ENCODE data around the gene FAM13A. TPM values are rescaled to one million over a fixed set of nuclear protein-coding genes. Genes with fewer than 3 reads are reported as not detected.
"Not testable (repeated sequence)": the region's sequence is repeated elsewhere in the genome, so short reads cannot be mapped to it uniquely, and the experiment has no call there.

Gene FAM13A
- total RNA-seq, 2 experiments from 2014 or later, result 1.4 to 1.6 TPM

- Mint-ChIP-seq H3K36me3 (ENCODE audit: low read depth) (no peaks in the 10 kb centered on the region), H3K4me1 (ENCODE audit: low read depth) (peaks cover 3% of the 10 kb centered on the region), H3K9me3 (peaks cover 4% of the 10 kb centered on the region), H3K4me3 (no peak overlapping the region), H3K27me3 (ENCODE audit: low read depth) (peaks cover 1% of the 10 kb centered on the region), H3K27ac (no peak overlapping the region)
- no peak for DNase-seq
- intact Hi-C loops (cut with micrococcal nuclease), result no loop called here
- CTCF ChIA-PET, result interaction anchor here (2.4 kb wide), 1 partner anchor 8 kb away, joined by 8 read pairs; the partner anchor contains the start of gene FAM13A
Measured at GRCh38 chr4:89064848-89065247, 7.9 kb upstream of the FAM13A start.

- H3K27ac Mint-ChIP-seq; H3K36me3 Mint-ChIP-seq (ENCODE audit: low read depth); H3K9me3 Mint-ChIP-seq; intact Hi-C loops (cut with micrococcal nuclease); DNase-seq; H3K27me3 Mint-ChIP-seq (ENCODE audit: low read depth); H3K4me3 Mint-ChIP-seq: not testable (repeated sequence)
- peaks cover 32% of the 10 kb centered on the region for H3K4me1 Mint-ChIP-seq (ENCODE audit: low read depth)
- CTCF ChIA-PET, result interaction anchor here (2.0 to 2.4 kb wide), 2 partner anchors 8 to 35 kb away, joined by 5 to 8 read pairs; no protein-coding TSS in a partner anchor
Measured at GRCh38 chr4:89057844-89058243, 859 bp upstream of the FAM13A start.

GRCh38 chr4:89056292-89056952, 563 bp downstream of the FAM13A start:
- intact Hi-C loops (cut with micrococcal nuclease), result no loop called here
- Mint-ChIP-seq H3K9me3 (peaks cover 5% of the 10 kb centered on the region), H3K27ac (no peak overlapping the region), H3K4me1 (ENCODE audit: low read depth) (peaks cover 32% of the 10 kb centered on the region), H3K4me3 (no peak overlapping the region), H3K36me3 (ENCODE audit: low read depth) (no peaks in the 10 kb centered on the region), H3K27me3 (ENCODE audit: low read depth) (peaks cover 4% of the 10 kb centered on the region)
- DNase-seq, result no peak
- CTCF ChIA-PET, result interaction anchor here (0.6 to 2.4 kb wide), 4 partner anchors 9 to 262 kb away, joined by 3 to 8 read pairs (median 4); no protein-coding TSS in a partner anchor

GRCh38 chr4:89055157-89056080, 1.6 kb downstream of the FAM13A start:
- intact Hi-C loops (cut with micrococcal nuclease), result loop anchor here (1.0 to 2.0 kb wide), 6 partner anchors 26 to 520 kb away; partner anchors contain the start of gene TIGD2
- peaks cover 7% of the 10 kb centered on the region for H3K27me3 Mint-ChIP-seq (ENCODE audit: low read depth)
- H3K27ac Mint-ChIP-seq, result no peak overlapping the region
- DNase-seq, result no peak
- no peaks in the 10 kb centered on the region for H3K36me3 Mint-ChIP-seq (ENCODE audit: low read depth)
- peaks cover 6% of the 10 kb centered on the region for H3K9me3 Mint-ChIP-seq
- peaks cover 32% of the 10 kb centered on the region for H3K4me1 Mint-ChIP-seq (ENCODE audit: low read depth)
- H3K4me3 Mint-ChIP-seq, result no peak overlapping the region
- CTCF ChIA-PET, result interaction anchor here (0.6 to 2.4 kb wide), 5 partner anchors 10 to 261 kb away, joined by 3 to 8 read pairs (median 4); no protein-coding TSS in a partner anchor

GRCh38 chr4:89054627-89055026, 2.4 kb downstream of the FAM13A start:
- CTCF ChIA-PET, result interaction anchor here (1.0 kb wide), 1 partner anchor 31 kb away, joined by 3 read pairs; no protein-coding TSS in a partner anchor

GRCh38 chr4:89049853-89050252, 7.1 kb downstream of the FAM13A start:
- CTCF ChIA-PET, result interaction anchor here (1.0 kb wide), 1 partner anchor 26 kb away, joined by 7 read pairs; no protein-coding TSS in a partner anchor
- no peak overlapping the region for H3K4me3 Mint-ChIP-seq

More at GRCh38 chr4:89054627-89055026, 2.4 kb downstream of the FAM13A start:
- Mint-ChIP-seq H3K4me1 (ENCODE audit: low read depth) (peaks cover 32% of the 10 kb centered on the region), H3K36me3 (ENCODE audit: low read depth) (no peaks in the 10 kb centered on the region), H3K27ac (no peak overlapping the region), H3K9me3 (peaks cover 5% of the 10 kb centered on the region), H3K4me3 (no peak overlapping the region), H3K27me3 (ENCODE audit: low read depth) (peaks cover 7% of the 10 kb centered on the region)
- intact Hi-C loops (cut with micrococcal nuclease), result loop anchor here (1.0 to 2.0 kb wide), 6 partner anchors 27 to 519 kb away; partner anchors contain the start of gene TIGD2
- no peak for DNase-seq

GRCh38 chr4:89048906-89049601, 7.9 kb downstream of the FAM13A start:
- intact Hi-C loops (cut with micrococcal nuclease), result no loop called here
- no peak overlapping the region for H3K27ac Mint-ChIP-seq
- CTCF ChIA-PET, result no interaction called here
- peaks cover 4% of the 10 kb centered on the region for H3K27me3 Mint-ChIP-seq (ENCODE audit: low read depth)
- DNase-seq, result no peak
- no peaks in the 10 kb centered on the region for H3K36me3 Mint-ChIP-seq (ENCODE audit: low read depth)
- peaks cover 5% of the 10 kb centered on the region for H3K9me3 Mint-ChIP-seq
- no peaks in the 10 kb centered on the region for H3K4me1 Mint-ChIP-seq (ENCODE audit: low read depth)
- no peak overlapping the region for H3K4me3 Mint-ChIP-seq

More at GRCh38 chr4:89049853-89050252, 7.1 kb downstream of the FAM13A start:
- Mint-ChIP-seq H3K36me3 (ENCODE audit: low read depth) (no peaks in the 10 kb centered on the region), H3K9me3 (peaks cover 5% of the 10 kb centered on the region), H3K4me1 (ENCODE audit: low read depth) (peaks cover 5% of the 10 kb centered on the region), H3K27ac (no peak overlapping the region), H3K27me3 (ENCODE audit: low read depth) (peaks cover 7% of the 10 kb centered on the region)
- DNase-seq, result no peak
- intact Hi-C loops (cut with micrococcal nuclease), result no loop called here

GRCh38 chr4:89044147-89044900, 12.7 kb downstream of the FAM13A start:
- Mint-ChIP-seq H3K36me3 (ENCODE audit: low read depth) (no peaks in the 10 kb centered on the region), H3K27me3 (ENCODE audit: low read depth) (peaks cover 3% of the 10 kb centered on the region), H3K27ac (no peak overlapping the region), H3K4me1 (ENCODE audit: low read depth) (no peaks in the 10 kb centered on the region), H3K9me3 (no peaks in the 10 kb centered on the region), H3K4me3 (no peak overlapping the region)
- CTCF ChIA-PET, result no interaction called here
- DNase-seq, result no peak
- intact Hi-C loops (cut with micrococcal nuclease), result no loop called here

- intact Hi-C loops (cut with micrococcal nuclease), result no loop called here
- DNase-seq, result no peak
- H3K27me3 Mint-ChIP-seq (ENCODE audit: low read depth), result peaks cover 3% of the 10 kb centered on the region
- H3K27ac Mint-ChIP-seq, result no peak overlapping the region
- H3K9me3 Mint-ChIP-seq, result peaks cover 7% of the 10 kb centered on the region
- peaks cover 2% of the 10 kb centered on the region for H3K4me1 Mint-ChIP-seq (ENCODE audit: low read depth)
- CTCF ChIA-PET, result no interaction called here
- no peak overlapping the region for H3K4me3 Mint-ChIP-seq
- peaks cover 2% of the 10 kb centered on the region for H3K36me3 Mint-ChIP-seq (ENCODE audit: low read depth)
Measured at GRCh38 chr4:89042055-89042454, 14.9 kb downstream of the FAM13A start.

GRCh38 chr4:89039730-89040338, 17.2 kb downstream of the FAM13A start:
- peaks cover 3% of the 10 kb centered on the region for H3K27me3 Mint-ChIP-seq (ENCODE audit: low read depth)
- no peak overlapping the region for H3K27ac Mint-ChIP-seq
- H3K4me3 Mint-ChIP-seq, result no peak overlapping the region
- CTCF ChIA-PET, result interaction anchor here (0.7 kb wide), 1 partner anchor 500 kb away, joined by 3 read pairs; no protein-coding TSS in a partner anchor
- peaks cover 19% of the 10 kb centered on the region for H3K9me3 Mint-ChIP-seq
- intact Hi-C loops (cut with micrococcal nuclease), result no loop called here
- H3K36me3 Mint-ChIP-seq (ENCODE audit: low read depth), result peaks cover 2% of the 10 kb centered on the region
- DNase-seq, result no peak
- H3K4me1 Mint-ChIP-seq (ENCODE audit: low read depth), result peaks cover 2% of the 10 kb centered on the region

- DNase-seq, result no peak
- intact Hi-C loops (cut with micrococcal nuclease), result no loop called here
- no peak overlapping the region for H3K27ac Mint-ChIP-seq
- peaks cover 2% of the 10 kb centered on the region for H3K4me1 Mint-ChIP-seq (ENCODE audit: low read depth)
- peaks cover 2% of the 10 kb centered on the region for H3K36me3 Mint-ChIP-seq (ENCODE audit: low read depth)
- H3K4me3 Mint-ChIP-seq, result no peak overlapping the region
- H3K9me3 Mint-ChIP-seq, result peaks cover 20% of the 10 kb centered on the region
- H3K27me3 Mint-ChIP-seq (ENCODE audit: low read depth), result peaks cover 3% of the 10 kb centered on the region
- CTCF ChIA-PET, result no interaction called here
Measured at GRCh38 chr4:89036535-89036934, 20.4 kb downstream of the FAM13A start.
